Kidney capillary endothelial cell (primary cell): Measurements from ENCODE around the gene EMC8.
"Not testable (repeated sequence)": the region's sequence is repeated elsewhere in the genome, so short reads cannot be mapped to it uniquely, and the experiment has no call there.

Source experiments
- DNase-seq: peaks from one replicate; pipeline ENCODE4 v3.0.0-alpha.2; 2018; ENCODE audit warnings: low spot score

The EMC8 gene

DNA sequence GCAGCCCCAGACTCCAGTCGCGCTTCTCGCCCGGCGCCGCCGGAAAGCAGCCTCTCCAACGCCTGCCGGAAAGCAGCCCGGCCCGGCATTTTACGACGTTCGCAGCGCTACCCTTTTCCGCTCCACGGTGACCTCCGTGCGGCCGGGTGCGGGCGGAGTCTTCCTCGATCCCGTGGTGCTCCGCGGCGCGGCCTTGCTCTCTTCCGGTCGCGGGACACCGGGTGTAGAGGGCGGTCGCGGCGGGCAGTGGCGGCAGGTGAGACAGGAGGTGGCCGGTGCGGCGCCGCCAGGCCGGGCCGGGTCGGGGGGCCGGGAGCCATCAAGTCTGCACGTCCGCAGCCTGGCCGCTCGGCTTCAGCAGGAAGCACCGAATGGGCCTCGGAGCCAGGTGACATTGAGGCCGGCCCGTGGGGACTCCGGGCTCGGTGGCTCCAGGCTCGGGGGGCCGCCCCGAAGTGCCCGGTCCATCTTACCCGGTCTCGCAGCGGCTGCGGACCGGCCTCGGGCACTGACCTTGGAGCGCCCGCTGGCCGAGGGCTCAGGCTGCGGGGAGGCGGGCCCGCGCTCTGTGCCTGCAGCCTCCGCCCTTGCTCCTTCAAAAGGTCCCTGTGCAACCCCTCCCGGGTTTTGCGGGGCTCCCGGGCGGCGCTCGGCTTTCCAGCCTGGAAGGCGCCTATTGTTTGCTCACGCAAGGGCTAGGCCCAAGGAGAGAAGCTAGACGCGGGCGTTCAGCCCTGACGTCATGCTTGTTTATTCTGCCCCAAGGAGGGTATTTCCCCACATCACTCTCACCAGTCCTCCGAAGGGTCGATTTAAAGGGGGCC is at the start of gene EMC8, which contains the start of gene COX4I1:
Gene EMC8 (minus strand): TSS at position 48 of the 824 bp plus-strand sequence. CDS start 249 bp downstream, outside the sequence.
Gene COX4I1 (plus strand): TSS at position 199 of the 824 bp plus-strand sequence. CDS start 1,511 bp downstream, outside the sequence.
- DNase-seq: peak; percentile 83

GRCh38 chr16:85848986-85849385 is 49.6 kb upstream of the EMC8 start:
- no peak for DNase-seq

DNA sequence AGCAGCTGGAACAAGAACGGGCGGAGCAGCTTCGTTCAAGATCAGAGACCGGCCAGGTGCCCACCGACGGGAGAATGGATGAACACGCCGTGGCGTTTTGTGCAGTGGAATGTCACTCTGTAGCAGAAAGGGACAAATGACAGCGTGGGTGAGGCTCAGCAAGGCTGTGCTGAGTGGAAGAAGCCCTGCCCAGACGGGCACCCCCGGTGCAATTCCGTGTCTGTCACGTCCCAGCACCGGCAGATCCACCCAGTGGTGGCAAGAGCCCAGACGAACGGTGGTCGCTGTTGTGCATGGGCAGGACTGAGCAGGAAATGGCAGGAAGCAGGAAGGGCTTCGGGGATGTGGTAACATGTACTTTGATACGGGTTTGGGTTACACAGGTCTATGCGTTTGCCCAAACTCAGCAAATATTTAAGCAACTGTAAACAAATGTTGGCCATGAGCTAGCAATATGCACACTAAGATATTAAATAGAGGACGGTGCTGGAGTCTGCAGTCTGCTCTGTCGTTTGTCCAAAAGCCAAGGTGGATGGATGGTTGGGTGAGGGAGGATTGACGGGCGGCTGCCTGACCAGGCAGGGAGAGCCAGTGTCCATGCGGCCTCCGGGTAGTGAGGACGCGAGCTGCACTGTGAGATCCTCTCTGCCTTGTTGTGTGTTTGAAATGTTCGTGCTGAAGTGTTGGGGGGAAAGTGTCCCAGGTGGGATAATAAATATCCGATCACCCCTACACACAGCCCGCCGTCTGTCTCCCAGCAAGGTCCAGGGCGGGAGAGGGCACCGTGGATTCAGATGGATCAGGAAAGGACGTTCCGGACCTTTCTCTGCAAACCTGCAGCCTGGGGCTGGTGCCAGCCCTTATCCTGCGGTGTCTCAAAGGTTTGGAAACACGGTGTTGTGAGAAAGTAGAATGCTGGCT is 48.6 kb upstream of the EMC8 start:
- DNase-seq: no peak

- no peak for DNase-seq
Measured at GRCh38 chr16:85847036-85847435, 47.7 kb upstream of the EMC8 start.

DNA sequence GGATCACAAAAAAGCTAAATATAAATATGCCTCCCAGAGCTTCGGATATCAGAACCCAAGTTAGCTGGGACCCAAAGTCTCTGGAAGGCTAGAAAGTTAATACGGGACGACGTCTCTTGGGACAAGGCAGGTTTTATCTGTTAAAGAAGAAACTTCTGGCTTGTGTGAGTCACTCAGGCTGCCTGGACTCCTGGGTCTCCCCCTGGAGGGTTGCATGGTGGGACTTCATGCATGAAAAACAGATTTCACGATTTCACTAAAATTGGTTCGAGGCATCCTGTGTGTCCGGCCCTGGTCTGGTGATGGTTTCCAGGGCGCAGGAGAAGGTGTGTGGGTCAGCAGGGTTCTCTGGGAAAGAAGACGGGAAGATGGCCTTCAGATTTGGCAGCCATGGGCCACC is 47.1 kb upstream of the EMC8 start:
- no peak for DNase-seq

- no peak for DNase-seq
Measured at GRCh38 chr16:85845266-85845665, 45.9 kb upstream of the EMC8 start.

DNA sequence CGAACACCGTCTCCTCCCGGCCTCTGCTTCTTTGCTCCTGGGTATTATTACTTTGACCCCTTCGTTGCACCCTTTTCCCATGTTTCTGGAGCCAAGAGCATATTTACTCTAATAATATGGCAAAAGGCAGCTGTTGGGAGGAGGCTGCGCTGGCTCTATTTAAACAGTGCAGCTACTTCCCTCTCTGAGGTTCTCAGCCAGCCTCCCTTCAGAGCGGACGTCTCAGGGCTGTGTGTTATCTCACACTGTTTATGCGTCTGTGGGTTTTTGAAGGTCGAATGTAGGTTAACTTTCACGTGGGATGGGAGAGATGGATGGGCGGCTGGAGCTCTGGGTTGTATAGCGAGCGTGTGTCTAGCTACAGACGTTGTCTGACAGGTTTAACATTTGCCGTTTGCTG is 45.4 kb upstream of the EMC8 start:
- DNase-seq: no peak

- no peak for DNase-seq
Measured at GRCh38 chr16:85844169-85844481, 44.8 kb upstream of the EMC8 start.

DNA sequence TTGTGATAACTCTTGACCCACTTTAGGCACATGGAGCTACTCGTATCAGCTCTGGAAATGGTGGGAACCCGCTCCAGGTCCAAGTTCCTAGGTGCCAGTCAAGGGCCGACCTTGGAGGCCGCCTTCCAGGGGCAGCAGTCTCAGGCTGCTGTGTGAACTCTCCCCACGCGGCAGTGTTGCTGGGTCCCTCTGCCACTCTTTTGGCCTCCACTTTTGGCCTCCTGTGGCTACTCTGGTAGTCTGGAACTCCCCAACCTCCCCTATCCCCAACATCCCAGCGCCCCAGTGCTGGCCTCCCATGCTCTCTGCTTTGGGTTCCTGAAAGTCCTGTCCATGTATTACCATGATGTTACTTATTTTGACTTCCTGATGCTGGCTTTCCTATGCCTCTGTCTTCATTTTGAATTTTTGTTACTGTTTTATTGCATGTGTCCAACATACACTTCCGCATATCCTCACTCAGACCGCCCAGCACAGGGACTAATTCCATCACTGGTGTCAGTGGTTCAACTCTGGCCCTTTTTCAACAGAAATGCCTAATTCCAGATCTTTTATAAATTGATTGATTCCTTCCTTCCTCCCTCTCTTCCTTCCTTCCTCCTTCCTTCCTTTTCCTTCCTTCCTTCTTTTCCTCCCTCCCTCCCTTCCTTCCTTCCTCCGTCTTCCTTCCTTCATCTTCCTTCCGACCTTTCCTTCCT is 44.3 kb upstream of the EMC8 start:
- DNase-seq: no peak

GRCh38 chr16:85842848-85843247 is 43.5 kb upstream of the EMC8 start:
- DNase-seq: no peak

- DNase-seq: no peak
Measured at GRCh38 chr16:85842435-85842834, 43.1 kb upstream of the EMC8 start.

- DNase-seq: no peak
Measured at GRCh38 chr16:85840801-85841200, 41.5 kb upstream of the EMC8 start.

- DNase-seq: no peak
Measured at GRCh38 chr16:85840395-85840794, 41.1 kb upstream of the EMC8 start.

GRCh38 chr16:85839681-85840240 is 40.4 kb upstream of the EMC8 start:
- DNase-seq: no peak

DNA sequence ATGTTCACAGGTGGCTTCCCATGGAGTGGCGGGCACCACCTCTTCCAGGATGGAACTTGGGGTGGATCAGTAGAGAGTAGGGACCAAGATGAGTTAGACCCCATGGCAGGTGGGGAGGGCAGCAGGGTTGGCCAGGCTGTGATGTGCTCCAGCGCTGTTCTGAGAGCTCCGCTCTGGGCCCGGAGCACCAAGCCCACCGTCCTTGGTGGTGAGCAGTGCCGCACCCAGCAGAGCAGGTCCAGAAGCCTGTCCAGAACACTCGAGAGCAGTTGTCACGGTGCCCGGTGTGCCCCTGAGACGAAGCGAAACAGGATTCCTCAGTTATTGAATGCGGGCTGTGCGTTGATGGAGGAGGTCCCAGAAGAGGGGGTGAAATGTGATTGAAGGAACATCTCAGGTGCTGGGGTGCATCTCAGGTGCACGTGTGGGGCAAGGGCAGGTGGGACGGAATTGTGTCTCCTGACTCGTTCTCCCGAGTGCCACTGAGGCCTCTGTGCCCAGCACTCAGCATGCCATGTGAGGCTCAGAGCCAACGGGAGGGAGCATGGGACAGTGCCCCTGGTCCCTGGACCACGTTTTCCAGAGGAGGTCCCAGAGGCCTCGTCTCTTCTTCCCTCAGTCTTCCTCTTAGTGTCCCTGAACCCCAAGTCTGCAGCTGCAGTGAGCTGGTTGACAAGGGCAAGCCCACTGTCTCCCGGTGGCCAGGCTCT is 39.7 kb upstream of the EMC8 start:
- DNase-seq: no peak

DNA sequence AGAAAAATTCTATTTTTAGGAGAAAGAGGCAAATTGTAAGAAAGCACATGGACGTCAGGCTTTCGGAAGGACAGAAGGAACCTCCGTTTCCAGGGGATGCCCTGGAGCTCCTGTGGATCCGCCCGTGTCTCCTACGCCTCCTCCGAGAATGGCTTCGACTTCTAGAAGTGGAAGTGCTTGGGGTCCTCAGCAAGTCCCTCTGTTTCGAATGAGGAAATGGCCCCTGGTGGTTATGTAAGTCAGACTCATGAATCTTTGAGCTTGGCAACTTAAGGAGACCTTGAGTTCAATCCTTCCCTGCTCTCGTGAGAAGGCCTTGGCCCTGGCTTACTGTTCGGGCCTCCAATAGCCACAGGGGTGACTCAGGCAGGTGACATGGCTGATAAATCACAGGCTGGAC is 39.0 kb upstream of the EMC8 start:
- DNase-seq: no peak

DNA sequence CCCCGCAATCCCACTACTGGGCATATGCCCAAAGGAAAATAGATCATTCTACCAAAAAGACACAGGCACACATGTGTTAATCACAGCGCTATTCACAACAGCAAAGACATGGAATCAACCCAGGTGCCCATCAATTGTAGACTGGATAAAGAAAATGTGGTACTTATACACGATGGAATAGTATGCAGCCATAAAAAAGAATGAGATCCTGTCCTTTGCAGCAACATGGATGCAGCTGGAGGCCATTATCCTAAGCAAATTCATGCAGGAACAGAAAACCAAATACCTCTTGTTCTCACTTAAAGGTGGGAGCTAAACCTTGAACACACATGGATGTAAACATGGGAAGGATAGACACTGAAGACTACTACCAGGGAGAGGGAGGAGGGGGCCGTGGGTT is 38.3 kb upstream of the EMC8 start:
- DNase-seq: not testable (repeated sequence)

DNA sequence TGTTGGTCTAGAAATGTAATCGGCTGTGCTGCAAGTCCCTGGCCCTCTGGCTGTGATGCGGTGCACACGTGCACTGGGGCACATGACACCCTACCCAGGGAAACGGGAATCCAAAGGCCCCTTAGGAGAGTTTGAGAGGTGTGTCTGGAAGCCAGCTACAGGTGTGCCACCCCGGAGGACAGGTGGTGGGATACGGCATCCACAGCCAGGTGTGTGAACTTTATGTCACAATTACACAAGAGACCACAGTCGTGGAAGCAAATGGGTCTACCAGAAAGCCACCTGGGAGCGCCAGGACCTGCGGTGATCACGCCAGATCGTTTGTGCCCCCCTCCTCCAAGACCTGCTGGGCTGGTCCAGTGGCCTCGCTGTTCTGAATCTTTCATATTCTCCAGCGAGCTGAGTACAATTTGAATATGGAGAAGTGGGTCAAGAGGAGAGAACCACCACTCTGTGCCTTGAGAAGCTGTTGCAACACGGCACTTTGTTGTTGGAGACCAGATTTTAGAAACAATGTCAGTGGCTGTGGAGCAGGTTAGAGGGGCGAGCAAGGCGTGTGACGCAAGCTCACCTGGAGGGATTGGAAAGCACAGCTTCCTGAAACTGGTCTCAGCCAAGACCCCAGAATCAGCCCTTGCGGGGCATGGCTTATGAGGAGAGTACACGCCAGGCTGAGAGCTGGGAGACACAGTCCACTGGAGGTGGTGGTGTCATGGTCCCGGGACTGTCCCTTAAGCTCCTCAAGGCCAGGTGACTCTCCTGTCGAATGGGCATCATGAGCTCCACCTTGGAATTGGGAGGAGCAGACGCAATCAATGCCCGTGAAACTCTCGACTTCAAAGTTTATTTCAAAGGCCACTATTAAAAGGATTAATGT is 37.6 kb upstream of the EMC8 start:
- no peak for DNase-seq

DNA sequence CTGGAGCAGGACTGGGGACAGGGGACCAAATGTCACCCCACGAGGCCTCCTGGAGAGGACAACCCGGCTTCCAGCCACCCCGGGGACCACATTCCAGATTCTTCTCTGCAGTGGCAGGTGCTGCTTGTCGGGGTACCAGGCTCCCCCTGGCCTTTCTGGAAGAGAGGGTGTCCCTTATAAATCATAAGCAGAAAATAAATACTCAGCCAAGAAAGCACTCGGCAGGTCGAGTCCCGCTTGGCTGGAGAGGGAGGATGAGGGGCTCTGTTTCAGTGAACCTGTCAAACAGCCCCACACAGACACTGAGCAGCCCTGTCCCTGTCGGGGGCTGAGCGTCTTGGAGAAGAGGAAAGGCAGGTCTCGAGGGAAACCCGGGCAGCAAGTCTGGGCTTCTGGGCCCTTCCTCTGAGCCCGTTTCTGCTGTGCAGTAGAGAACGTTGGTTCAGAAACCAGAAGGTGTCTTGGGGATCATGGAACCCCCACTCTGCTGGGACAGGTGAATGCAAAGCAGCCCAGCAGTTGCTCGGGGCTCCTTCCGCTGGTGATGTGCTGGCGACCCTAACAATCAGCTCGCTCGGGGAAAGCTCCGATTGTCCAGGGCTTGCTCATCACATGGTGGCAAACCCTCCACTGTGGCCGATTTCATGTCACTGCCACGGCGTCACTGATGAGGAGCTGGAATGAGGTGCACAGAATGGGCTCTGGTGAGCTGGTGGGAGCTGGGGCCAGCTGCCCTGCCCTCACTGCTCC is 36.8 kb upstream of the EMC8 start:
- DNase-seq: no peak
